ENCODE results near the gene AKAP9. TPM values are rescaled to one million over a fixed set of nuclear protein-coding genes. Genes with fewer than 3 reads are reported as not detected.

Gene AKAP9
- polyA plus RNA-seq, 1 experiment: 24.3 TPM

- TF ChIP-seq CTCF (IDR thresholded peaks at IDR 0.05; ENCODE audit: low read depth, low read length): no peak
- H3K27ac ChIP-seq (ENCODE audit: low read depth, low read length): no peak overlapping the region
- POLR2A ChIA-PET: no interaction called here
- CTCF ChIA-PET: interaction anchor here (2.2 kb wide), 1 partner anchor 25 kb away, joined by 7 read pairs; the partner anchor contains the start of gene CYP51A1
- H3K27me3 ChIP-seq (ENCODE audit: control insufficient read depth, insufficient read depth, low read length): no peaks in the 10 kb centered on the region
- no peak overlapping the region for H3K4me3 ChIP-seq (ENCODE audit: low read depth, low read length)
- no peaks in the 10 kb centered on the region for H3K9me3 ChIP-seq (ENCODE audit: control insufficient read depth, insufficient read depth, low read length)
- DNase-seq (ENCODE audit: low read depth, low spot score): no peak
Observed at GRCh38 chr7:92108821-92109220, 168.2 kb downstream of the AKAP9 start.

- no peak for TF ChIP-seq CTCF (IDR thresholded peaks at IDR 0.05; ENCODE audit: low read depth, low read length)
- ChIA-PET CTCF (no interaction called here), POLR2A (no interaction called here)
- no peak overlapping the region for H3K4me3 ChIP-seq (ENCODE audit: low read depth, low read length)
- H3K9me3 ChIP-seq (ENCODE audit: control insufficient read depth, insufficient read depth, low read length): no peaks in the 10 kb centered on the region
- no peaks in the 10 kb centered on the region for H3K27me3 ChIP-seq (ENCODE audit: control insufficient read depth, insufficient read depth, low read length)
- no peak overlapping the region for H3K27ac ChIP-seq (ENCODE audit: low read depth, low read length)
- DNase-seq (ENCODE audit: low read depth, low spot score): no peak
Observed at GRCh38 chr7:92110857-92111256, 170.2 kb downstream of the AKAP9 start.

DNA sequence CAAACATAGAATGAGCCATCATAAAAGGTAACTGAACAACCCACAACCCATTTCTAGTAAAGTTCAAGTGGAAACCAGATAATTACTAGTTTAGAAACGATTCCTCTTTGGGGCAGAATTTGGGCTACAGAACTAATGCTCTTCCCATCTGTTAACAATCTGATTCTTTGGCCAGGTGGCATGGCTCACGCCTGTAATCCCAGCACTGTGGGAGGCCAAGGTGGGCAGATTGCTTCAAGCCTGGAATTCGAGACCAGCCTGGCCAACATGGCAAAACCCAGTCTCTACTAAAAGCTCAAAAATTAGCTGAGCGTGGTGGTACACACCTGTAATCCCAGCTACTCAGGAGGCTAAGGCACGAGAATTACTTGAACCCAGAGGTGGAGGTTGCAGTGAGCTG lies 175.2 kb downstream of the AKAP9 start:
- Histone ChIP-seq H3K27me3 (ENCODE audit: control insufficient read depth, insufficient read depth, low read length) (no peaks in the 10 kb centered on the region), H3K9me3 (ENCODE audit: control insufficient read depth, insufficient read depth, low read length) (no peaks in the 10 kb centered on the region), H3K4me3 (ENCODE audit: low read depth, low read length) (no peak overlapping the region), H3K27ac (ENCODE audit: low read depth, low read length) (no peak overlapping the region)
- no peak for TF ChIP-seq CTCF (IDR thresholded peaks at IDR 0.05; ENCODE audit: low read depth, low read length)
- DNase-seq (ENCODE audit: low read depth, low spot score): no peak
- CTCF ChIA-PET: interaction anchor here (0.6 to 1.4 kb wide), 4 partner anchors 12 to 332 kb away, joined by 3 to 5 read pairs (median 3); partner anchors contain the start of genes GATAD1 and LRRD1
- POLR2A ChIA-PET: interaction anchor here (0.7 kb wide), 1 partner anchor 244 kb away, joined by 3 read pairs; no protein-coding TSS in a partner anchor

DNA sequence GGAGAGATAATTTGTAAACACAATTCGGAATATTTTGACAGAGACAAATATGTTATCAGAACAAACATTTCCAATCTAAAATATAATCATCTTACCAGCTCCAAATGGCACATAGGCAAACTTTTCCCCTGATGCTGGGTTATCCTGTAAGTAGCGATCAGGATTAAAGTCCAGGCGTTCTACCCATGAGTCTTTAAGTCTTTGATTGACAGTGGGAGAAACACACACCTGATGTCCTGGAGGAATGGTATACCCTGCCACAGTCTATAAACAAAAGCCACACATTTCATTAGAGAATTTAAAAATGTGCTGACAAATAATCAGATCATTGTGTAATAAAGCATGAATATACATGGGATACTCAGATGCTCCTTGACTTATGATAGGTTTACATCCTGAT lies 176.3 kb downstream of the AKAP9 start:
- Histone ChIP-seq H3K27ac (ENCODE audit: low read depth, low read length) (no peak overlapping the region), H3K27me3 (ENCODE audit: control insufficient read depth, insufficient read depth, low read length) (no peaks in the 10 kb centered on the region), H3K4me3 (ENCODE audit: low read depth, low read length) (no peak overlapping the region), H3K9me3 (ENCODE audit: control insufficient read depth, insufficient read depth, low read length) (peaks cover under 1% of the 10 kb centered on the region; the same call in 1 of the 2 replicates)
- ChIA-PET CTCF (interaction anchor here (1.4 kb wide), 1 partner anchor 62 kb away, joined by 3 read pairs; the partner anchor contains the start of gene LRRD1), POLR2A (no interaction called here)
- TF ChIP-seq CTCF (IDR thresholded peaks at IDR 0.05; ENCODE audit: low read depth, low read length): no peak
- DNase-seq (ENCODE audit: low read depth, low spot score): no peak

GRCh38 chr7:92119213-92119759 lies 178.6 kb downstream of the AKAP9 start:
- no peak for TF ChIP-seq CTCF (IDR thresholded peaks at IDR 0.05; ENCODE audit: low read depth, low read length)
- Histone ChIP-seq H3K27me3 (ENCODE audit: control insufficient read depth, insufficient read depth, low read length) (no peaks in the 10 kb centered on the region), H3K4me3 (ENCODE audit: low read depth, low read length) (no peak overlapping the region), H3K27ac (ENCODE audit: low read depth, low read length) (no peak overlapping the region), H3K9me3 (ENCODE audit: control insufficient read depth, insufficient read depth, low read length) (peaks cover 3% of the 10 kb centered on the region; the same call in 1 of the 2 replicates)
- CTCF ChIA-PET: no interaction called here
- DNase-seq (ENCODE audit: low read depth, low spot score): no peak
- POLR2A ChIA-PET: no interaction called here

Measured in AG04450 (cell line).